ENCODE measurements around the gene CRIM1.

DNA sequence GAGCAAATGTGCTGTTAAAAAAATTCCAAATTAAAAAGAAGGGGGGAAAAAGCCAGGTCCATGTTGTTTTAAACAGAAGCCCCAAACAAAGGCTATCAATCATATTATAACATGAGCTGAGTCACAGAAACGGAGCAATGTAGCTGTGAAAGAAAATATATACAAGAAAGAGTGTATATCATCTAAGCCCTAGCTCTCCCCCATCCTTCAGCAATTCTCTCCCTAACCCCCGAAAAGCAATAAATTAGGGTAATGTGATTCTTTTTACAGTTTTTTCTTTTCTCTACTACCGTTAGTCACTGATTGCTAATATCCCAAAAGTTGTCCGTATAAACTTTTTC, 217.1 kb downstream of the CRIM1 start:
- TF ChIP-seq, protein P1, sequence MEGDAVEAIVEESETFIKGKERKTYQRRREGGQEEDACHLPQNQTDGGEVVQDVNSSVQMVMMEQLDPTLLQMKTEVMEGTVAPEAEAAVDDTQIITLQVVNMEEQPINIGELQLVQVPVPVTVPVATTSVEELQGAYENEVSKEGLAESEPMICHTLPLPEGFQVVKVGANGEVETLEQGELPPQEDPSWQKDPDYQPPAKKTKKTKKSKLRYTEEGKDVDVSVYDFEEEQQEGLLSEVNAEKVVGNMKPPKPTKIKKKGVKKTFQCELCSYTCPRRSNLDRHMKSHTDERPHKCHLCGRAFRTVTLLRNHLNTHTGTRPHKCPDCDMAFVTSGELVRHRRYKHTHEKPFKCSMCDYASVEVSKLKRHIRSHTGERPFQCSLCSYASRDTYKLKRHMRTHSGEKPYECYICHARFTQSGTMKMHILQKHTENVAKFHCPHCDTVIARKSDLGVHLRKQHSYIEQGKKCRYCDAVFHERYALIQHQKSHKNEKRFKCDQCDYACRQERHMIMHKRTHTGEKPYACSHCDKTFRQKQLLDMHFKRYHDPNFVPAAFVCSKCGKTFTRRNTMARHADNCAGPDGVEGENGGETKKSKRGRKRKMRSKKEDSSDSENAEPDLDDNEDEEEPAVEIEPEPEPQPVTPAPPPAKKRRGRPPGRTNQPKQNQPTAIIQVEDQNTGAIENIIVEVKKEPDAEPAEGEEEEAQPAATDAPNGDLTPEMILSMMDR (IDR thresholded peaks at IDR 0.05), result no peak
- TF ChIP-seq EP300 (IDR thresholded peaks at IDR 0.05), result no peak
